ENCODE data around the gene SLMAP.

Gene SLMAP

GRCh38 chr3:57900786-57901185 lies 144.7 kb downstream of the SLMAP start:
- no peak for DNase-seq

GRCh38 chr3:57903124-57903890 lies 147.2 kb downstream of the SLMAP start:
- no peak for DNase-seq

GRCh38 chr3:57910990-57911389 lies 154.9 kb downstream of the SLMAP start:
- no peak for DNase-seq

- peak; percentile 4 for DNase-seq
These were observed 155.5 kb downstream of the SLMAP start for GRCh38 chr3:57911593-57911992.

DNA sequence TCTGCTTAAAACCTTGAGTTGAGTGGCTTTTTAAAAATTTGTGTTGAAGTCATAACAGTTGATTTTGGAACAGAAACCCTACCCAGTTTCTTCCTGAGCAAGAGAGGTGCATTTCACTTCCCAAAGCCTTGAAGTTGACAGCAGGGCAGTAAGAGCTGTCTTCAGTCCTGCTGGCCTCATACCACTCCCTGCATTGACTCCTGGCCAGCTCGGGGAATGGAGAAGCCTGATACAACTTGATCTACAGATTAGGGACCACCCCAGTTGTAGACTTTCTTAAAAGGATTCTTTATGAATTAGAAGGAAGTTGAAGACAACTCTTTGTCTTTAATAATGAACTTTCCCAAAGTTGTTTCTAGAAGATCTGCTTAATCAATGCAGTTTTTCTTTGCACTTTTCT lies 161.5 kb downstream of the SLMAP start:
- DNase-seq = no peak

DNA sequence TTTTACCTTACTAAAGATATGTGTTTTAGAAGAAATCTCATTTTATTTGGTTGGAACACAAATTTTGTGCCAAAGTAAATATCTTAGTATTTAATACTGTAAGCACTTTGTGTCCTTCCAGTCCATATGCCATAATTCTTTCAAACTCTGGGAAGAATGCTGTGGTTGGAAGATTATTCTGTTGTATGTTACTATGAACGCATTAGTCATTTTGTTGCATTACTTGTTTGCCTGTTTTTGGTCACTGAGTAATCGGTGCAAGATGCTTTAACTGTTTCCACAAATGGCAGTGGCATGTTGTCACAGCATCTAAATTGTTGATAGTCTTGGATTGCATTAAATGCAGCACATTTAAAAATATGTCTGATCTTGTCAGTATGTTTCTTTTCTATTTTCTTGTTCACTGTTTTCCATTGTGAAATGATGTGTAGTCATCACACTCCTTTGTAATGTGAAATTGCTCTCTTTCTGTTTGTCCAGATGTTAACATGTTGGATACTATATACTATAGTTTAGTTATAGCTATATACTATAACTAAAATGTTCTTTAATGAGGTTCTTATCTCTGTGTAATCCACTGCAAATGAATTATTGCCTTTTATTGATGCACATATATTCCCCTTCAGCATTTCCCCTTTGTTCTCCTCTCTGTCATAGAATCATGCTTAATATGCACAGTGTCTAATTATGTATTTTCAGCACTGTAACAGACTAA lies 162.2 kb downstream of the SLMAP start:
- DNase-seq = no peak

- no peak for DNase-seq
These were observed 163.9 kb downstream of the SLMAP start for GRCh38 chr3:57919987-57920386.

DNA sequence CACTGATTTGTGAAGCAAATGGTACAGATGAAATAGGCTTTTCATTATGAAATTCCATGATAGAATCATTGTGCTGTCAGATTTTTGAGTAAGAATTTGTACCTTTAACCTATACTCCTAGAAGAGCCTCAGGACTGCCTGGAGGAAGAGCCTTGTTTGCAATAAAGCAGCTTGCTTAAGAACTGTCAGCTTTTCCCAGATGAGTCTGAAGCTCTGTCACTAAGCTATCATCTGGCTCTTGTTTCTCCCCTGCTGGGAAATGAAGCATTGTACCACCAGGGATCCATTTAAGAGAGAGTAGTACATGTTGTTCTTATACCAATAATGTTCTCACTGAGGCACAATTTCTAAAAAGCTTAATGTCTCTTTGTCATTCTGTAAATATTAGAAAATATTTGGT lies 167.0 kb downstream of the SLMAP start:
- no peak for DNase-seq

DNA sequence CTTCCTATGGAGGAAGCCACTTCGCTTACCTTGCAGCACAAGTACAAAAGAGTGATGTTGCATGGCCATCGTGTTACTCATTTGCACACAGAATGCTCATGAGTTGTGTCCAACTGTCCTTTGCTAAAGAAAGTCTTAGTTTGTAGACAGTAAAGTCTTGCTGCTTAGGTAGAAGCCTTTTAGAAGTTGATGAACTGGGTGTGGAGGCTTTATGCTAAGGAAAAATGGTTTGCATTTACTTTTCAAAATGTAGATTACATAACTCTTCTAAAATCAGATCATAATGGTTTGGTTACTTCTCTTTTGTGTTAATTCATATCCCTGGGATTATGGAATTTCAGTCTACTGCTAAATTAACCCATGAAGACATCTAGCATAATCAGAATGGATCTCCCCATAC lies 167.6 kb downstream of the SLMAP start:
- no peak for DNase-seq

DNA sequence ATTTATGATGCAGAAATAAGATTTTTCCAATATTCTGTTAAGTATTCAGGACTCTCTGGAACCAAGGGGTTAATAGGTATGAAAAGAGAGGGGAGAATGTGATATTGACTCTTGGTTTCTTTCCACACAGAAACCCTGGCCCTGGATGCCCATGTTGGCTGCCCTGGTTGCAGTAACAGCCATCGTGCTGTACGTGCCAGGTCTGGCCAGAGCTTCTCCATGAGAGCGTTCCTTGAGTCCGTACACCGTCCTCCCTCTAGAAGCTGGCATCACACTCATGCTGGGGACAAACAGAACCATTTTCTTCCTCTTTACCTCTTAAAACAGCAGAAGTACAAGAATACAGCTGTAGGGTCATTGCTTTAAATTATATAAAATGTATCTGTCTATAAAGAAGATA lies 171.1 kb downstream of the SLMAP start:
- DNase-seq = no peak

GRCh38 chr3:57927916-57928315 lies 171.8 kb downstream of the SLMAP start:
- peak; percentile 5 for DNase-seq

DNA sequence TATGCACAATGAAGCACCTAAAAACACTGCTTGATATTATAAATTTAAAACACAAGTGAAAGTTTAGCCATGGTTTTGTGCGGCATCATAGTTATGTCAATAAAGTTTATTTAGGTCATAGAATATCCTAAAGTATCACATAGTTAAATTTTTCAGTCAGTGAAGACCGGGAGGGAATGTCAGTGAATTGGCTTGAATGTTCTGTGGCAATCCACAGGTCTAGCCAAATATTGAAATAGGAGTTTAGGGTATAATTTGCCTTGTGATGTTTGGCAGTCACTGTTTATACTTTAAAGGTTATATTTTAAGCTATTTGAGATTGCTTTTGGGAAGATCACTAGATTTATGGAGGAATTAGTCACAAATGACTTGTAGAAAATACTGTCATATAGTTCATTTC lies 172.4 kb downstream of the SLMAP start:
- no peak for DNase-seq

DNA sequence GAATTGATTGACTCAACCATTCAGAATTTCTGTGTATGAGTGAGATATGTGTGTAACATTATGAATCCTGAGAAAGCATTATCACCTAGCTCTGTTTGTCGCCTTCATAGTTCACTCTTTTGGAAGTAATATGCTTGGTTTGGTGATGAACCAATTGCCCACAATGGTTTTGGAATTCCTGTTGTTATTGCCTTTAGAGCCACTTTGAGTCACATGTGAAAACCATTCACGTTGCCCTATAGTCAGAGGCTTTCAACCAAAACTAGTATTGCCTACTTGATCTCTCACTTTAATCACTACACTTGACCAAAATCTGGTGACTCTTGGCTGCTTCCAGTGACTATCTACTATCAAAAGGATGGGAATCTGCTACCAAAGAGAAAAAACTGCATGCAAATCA lies 173.9 kb downstream of the SLMAP start:
- DNase-seq = no peak

DNA sequence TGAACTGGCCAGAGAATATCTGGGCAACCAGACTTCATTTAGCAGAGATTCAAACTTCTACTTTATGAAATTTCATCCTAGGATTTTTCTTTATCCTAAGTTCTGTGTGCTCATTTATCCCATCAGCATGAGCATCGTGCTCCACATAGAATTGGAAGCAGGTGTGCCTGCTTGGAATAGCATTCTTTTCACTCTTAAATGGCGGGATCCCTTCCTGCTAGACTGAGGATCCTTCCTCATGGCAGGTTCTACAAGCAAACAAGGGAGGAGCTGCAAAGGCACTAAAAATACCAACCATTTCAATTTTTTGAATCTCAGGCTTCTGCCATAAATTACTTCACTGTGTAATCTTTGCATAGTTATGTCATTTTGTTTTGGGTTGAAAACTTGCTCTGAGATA lies 177.5 kb downstream of the SLMAP start:
- DNase-seq = no peak

DNA sequence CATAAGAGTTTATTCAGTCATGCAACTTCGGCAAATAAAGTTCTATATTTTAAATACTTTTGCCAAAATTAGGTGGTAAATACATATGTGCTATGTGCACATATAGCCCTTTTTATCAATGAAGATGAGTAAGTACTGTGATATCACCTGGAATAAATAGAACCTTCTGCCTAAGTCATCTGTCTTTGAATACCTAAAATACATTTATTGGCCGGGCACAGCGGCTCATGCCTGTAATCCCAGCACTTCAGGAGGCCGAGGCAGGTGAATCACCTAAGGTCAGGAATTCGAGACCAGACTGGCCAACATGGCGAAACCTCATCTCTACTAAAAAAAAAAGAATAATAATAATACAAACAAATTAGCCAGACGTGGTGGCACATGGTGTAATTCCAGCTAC lies 178.3 kb downstream of the SLMAP start:
- DNase-seq = no peak

- no peak for DNase-seq
These were observed 179.4 kb downstream of the SLMAP start for GRCh38 chr3:57935539-57935938.

DNA sequence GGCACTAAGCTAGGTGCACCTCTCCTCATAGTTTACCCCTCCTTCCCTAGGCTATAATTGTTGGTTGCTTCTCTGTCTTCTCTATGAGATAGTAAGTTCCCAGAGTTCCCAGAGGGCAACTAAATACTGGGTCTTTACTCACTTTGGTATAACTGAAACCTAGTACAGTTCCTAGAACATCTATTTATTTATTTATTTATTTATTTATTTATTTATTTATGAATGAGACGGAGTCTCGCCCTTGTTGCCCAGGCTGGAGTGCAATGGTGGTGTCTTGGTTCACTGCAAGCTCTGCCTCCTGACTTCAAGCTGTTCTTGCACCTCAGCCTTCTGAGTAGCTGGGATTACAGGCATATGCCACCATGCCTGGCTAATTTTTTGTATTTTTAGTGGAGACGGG lies 181.0 kb downstream of the SLMAP start:
- no peak for DNase-seq

DNA sequence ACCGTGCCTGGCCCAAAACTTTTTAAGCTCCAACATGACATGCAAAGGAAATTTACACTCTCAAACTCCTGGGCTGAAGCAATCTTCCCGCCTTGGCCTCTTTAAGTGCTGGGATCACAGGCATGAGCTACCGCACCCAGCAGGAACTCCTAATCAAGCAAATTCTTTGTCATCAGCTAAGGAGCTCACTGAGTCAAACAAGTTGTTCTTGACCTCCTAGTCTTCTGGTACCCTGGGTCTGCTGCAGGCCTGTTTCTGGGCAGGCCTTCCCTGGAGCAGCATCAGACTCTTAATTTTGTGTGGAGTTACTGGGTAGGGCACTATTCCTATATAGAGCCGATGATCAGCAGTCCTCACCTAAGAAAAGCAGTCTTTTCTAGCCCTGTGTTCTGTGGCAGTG lies 183.7 kb downstream of the SLMAP start:
- no peak for DNase-seq

DNA sequence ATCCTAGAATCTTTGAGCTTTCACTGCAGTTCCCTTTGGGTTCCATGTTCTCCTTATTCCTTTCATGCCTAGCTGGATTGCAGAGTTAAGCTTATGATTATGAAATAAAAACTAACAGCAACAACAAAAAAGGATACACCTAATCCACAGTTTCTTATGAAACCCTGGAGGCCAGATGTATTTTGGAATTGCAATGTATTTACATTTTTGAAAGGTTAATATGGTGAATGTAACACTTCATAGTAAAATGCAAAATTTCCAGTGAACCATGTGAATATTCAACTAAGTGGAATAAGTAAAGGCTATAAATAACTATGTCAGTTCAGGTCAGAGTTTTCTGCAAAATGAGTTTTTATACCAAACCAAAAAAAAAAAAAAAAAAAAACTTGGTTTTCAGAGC lies 186.3 kb downstream of the SLMAP start:
- no peak for DNase-seq

GRCh38 chr3:57942872-57943283 lies 186.8 kb downstream of the SLMAP start:
- no peak for DNase-seq

DNA sequence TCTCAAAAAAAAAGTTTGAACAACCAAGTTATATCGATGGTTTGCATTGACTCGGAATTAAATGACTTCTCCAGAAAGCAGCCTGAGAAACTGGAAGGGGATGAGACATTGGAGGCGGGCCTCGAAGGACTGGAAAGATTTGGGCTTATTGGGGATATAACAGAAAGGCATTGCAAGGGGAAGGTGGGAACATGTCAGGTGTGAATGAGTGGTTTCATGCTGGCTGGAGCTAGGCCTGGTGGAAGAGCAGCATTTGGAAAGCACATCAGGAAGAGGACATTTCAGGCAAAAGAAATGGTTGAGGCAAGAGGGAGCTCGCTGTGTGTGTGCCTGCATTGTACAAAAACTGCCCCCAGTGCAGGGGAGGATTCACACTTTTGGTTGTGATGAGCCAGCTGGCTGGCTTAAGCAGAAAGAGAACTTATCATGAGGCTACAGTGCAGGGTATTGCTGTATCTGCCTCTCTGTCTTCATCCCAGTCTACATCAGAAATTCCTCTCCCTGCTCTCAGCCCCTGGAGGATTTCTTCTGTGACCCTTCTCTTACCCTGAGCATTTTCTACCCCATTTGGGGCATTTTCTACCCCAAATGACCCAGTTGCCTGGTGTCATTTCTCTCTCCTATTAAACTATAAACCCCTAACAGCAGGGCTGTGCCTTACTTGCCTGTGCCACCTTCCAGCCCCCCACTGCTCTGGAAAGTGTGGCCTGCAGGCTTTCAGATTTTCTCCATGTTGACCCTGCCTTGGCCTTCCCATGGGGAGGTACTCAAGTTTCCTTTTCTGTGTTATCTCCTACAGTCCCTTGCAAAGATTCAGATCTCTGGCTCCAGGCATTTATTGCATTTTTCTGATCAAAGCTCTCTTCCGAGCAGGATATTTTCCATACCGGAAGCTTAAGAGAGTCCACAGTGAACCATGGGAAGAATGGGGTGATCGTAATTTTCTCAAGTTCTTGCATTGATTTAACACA lies 187.7 kb downstream of the SLMAP start:
- DNase-seq = no peak

- no peak for DNase-seq
These were observed 190.9 kb downstream of the SLMAP start for GRCh38 chr3:57946970-57947381.

- no peak for DNase-seq
These were observed 192.1 kb downstream of the SLMAP start for GRCh38 chr3:57948080-57948671.
